Activated CD4-positive, alpha-beta T cell treated with anti-CD3 and anti-CD28 coated beads for 36 hours (primary cell): ENCODE data around the gene CAMK2N2. TPM values are rescaled to one million over a fixed set of nuclear protein-coding genes. Genes with fewer than 3 reads are reported as not detected.

ENCODE experiments used
- ATAC-seq: fragments of 200-7000 bp; cut with Tn5 transposase; one replicate; pipeline ENCODE4 v1.10.0; 2021; ENCODE audit warnings: mild to moderate bottlenecking, moderate library complexity
- CTCF ChIA-PET: fragments of 350-600 bp; sonication (Branson Sonifier 250); formaldehyde crosslinking; loops from one replicate; lab custom pipeline; 2021; ENCODE audit warnings: antibody characterized with exemption; lab: Charles Lee
- POLR2A ChIA-PET: fragments of 350-600 bp; sonication (Branson Sonifier 250); formaldehyde crosslinking; loops from one replicate; lab custom pipeline; 2021; ENCODE audit warnings: antibody characterized with exemption, inconsistent platforms; lab: Charles Lee
- DNase-seq: peaks from one replicate; pipeline ENCODE4 v3.0.0-alpha.2; 2020
- H3K27ac Mint-ChIP-seq: one replicate; pipeline ENCODE4 v1.8.0; 2021; ENCODE audit warnings: mixed read lengths
- H3K27me3 Mint-ChIP-seq: one replicate; pipeline ENCODE4 v1.8.0; 2021; ENCODE audit warnings: mixed read lengths
- H3K36me3 Mint-ChIP-seq: one replicate; pipeline ENCODE4 v1.8.0; 2021; ENCODE audit warnings: low read depth, mixed read lengths
- H3K4me1 Mint-ChIP-seq: one replicate; pipeline ENCODE4 v1.8.0; 2021; ENCODE audit warnings: mixed read lengths
- H3K4me3 Mint-ChIP-seq: one replicate; pipeline ENCODE4 v1.8.0; 2021; ENCODE audit warnings: mild to moderate bottlenecking, moderate library complexity, mixed read lengths
- H3K9me3 Mint-ChIP-seq: one replicate; pipeline ENCODE4 v1.8.0; 2021; ENCODE audit warnings: low read depth, mixed read lengths
- intact Hi-C, 2 experiments: fragments of 100-400 bp; cut with DNase I in 1 of 2; cut with micrococcal nuclease in 1 of 2; formaldehyde crosslinking; loops; one replicate each; pipeline versions ENCODE4 v1.14.2 to v1.15.1; 2022 to 2024; cut with DNase I, micrococcal nuclease
- total RNA-seq, 2 experiments: library from RNA; stranded (reverse); gene quantifications; one replicate each; pipeline ENCODE4 v1.2.3, GENCODE V29; 2021

The CAMK2N2 gene
- total RNA-seq, 2 experiments from 2014 or later, result 0.18 to 0.25 TPM

DNA sequence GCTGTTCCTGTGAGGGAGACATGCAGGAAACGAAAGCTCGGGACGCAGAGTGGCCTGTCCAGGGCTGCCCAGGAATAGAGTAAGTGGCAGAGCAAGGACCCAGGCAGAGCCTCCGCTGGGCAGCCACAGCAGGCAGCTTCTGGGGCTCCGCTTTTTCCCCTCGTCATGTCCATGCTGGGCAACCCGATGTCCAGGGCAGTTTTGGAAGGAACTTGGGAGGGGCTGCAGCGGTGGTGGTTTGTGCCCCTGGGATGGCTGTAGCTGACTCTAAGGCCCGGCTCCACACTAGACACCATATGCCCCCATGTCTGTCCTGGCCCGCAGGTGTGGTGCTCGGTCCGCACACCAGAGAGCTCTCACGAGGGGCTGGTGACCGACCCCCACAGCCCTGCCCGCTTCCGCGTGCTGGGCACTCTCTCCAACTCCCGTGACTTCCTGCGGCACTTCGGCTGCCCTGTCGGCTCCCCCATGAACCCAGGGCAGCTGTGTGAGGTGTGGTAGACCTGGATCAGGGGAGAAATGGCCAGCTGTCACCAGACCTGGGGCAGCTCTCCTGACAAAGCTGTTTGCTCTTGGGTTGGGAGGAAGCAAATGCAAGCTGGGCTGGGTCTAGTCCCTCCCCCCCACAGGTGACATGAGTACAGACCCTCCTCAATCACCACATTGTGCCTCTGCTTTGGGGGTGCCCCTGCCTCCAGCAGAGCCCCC lies 30.5 kb upstream of the CAMK2N2 start:
- Mint-ChIP-seq H3K27ac (no peak overlapping the region), H3K27me3 (peaks cover 3% of the 10 kb centered on the region), H3K4me3 (no peak overlapping the region), H3K4me1 (no peaks in the 10 kb centered on the region), H3K9me3 (no peaks in the 10 kb centered on the region), H3K36me3 (no peaks in the 10 kb centered on the region)
- intact Hi-C loops, result no loop called here
- ATAC-seq (no peak), DNase-seq (no peak)
- ChIA-PET CTCF (interaction anchor here (0.6 kb wide), 1 partner anchor 124 kb away, joined by 3 read pairs; no protein-coding TSS in a partner anchor), POLR2A (no interaction called here)

DNA sequence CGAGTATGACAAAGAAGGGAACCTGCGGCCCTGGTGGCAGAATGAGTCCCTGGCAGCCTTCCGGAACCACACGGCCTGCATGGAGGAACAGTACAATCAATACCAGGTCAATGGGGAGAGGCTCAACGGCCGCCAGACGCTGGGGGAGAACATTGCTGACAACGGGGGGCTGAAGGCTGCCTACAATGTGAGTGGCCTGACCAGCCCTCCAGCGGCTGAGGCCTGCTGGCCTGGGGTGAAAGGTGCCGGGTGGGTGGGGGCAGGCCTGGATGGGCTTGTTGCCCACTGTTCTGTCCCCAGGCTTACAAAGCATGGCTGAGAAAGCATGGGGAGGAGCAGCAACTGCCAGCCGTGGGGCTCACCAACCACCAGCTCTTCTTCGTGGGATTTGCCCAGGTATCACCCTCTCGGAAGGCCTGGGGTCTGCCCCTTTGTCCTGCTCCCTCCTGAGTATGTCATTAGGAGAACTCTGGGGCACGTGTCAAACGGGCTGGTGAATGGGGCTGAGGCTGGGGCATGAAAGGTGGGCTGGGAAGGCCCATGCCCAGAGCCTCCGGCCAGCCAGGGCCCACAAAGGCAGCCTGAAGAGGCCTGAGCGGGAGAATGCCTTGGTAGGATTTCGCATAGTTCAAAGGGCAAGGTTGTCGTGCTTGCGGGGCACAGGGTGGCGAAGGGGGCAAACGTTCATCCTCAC lies 29.8 kb upstream of the CAMK2N2 start:
- H3K27me3 Mint-ChIP-seq, result peaks cover 5% of the 10 kb centered on the region
- no peaks in the 10 kb centered on the region for H3K4me1 Mint-ChIP-seq
- no peak overlapping the region for H3K4me3 Mint-ChIP-seq
- no peaks in the 10 kb centered on the region for H3K9me3 Mint-ChIP-seq
- no peaks in the 10 kb centered on the region for H3K36me3 Mint-ChIP-seq
- no peak overlapping the region for H3K27ac Mint-ChIP-seq
- ATAC-seq (no peak), DNase-seq (no peak)
- ChIA-PET CTCF (interaction anchor here (0.6 kb wide), 1 partner anchor 123 kb away, joined by 3 read pairs; no protein-coding TSS in a partner anchor), POLR2A (no interaction called here)
- intact Hi-C loops, result no loop called here

DNA sequence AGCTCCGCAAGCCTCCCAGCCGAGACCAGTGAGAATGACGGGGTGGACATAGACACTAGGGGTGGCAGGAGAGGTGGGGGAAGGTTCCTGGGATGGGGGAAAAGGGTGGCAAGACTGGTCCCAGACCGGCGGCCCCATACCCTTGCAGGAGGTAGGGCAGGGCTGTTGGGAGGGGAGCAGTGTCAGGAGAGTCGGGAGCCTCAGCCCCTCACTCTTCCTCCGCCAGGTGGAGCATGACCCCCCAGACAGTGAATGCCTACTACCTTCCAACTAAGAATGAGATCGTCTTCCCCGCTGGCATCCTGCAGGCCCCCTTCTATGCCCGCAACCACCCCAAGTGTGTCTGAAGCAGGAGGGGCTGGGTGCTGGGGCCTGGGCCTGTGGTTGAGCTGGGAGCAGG lies 29.0 kb upstream of the CAMK2N2 start:
- no peak for DNase-seq
- ChIA-PET CTCF (interaction anchor here (0.6 to 1.2 kb wide), 2 partner anchors 37 to 44 kb away, joined by 3 to 4 read pairs; no protein-coding TSS in a partner anchor), POLR2A (no interaction called here)
- H3K9me3 Mint-ChIP-seq, result no peaks in the 10 kb centered on the region
- H3K27me3 Mint-ChIP-seq, result peaks cover 9% of the 10 kb centered on the region
- no peak overlapping the region for H3K4me3 Mint-ChIP-seq
- intact Hi-C loops, result no loop called here
- no peak for ATAC-seq
- H3K4me1 Mint-ChIP-seq, result no peaks in the 10 kb centered on the region
- H3K36me3 Mint-ChIP-seq, result no peaks in the 10 kb centered on the region
- no peak overlapping the region for H3K27ac Mint-ChIP-seq

DNA sequence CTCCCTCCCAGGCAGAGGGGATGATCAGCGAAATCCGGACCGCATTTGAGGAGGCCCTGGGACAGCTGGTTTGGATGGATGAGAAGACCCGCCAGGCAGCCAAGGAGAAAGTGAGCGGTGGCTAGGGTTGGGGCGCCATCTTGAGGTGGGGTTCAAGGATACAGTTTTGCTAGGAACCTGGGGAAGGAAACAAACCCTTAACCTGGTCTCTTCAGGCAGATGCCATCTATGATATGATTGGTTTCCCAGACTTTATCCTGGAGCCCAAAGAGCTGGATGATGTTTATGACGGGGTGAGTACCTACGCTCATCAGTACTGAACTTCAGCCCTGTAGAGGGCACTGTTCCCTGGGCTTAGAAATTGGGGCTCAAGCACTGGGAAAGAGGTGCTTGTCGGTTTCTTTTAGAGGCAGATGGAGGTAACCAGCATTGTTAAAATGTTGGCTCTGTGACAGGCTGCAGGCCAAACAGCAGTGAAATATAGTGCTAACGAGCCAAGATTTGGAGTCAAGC lies 28.1 kb upstream of the CAMK2N2 start:
- Mint-ChIP-seq H3K27ac (no peak overlapping the region), H3K4me3 (no peak overlapping the region), H3K9me3 (no peaks in the 10 kb centered on the region), H3K4me1 (no peaks in the 10 kb centered on the region), H3K27me3 (peaks cover 9% of the 10 kb centered on the region), H3K36me3 (no peaks in the 10 kb centered on the region)
- intact Hi-C loops, result loop anchor here (1.0 to 2.0 kb wide), 5 partner anchors 39 to 394 kb away; no protein-coding TSS in a partner anchor
- DNase-seq (peak; percentile 85), ATAC-seq (peak; percentile 87)
- POLR2A ChIA-PET, result no interaction called here
- CTCF ChIA-PET, result interaction anchor here (0.6 to 1.4 kb wide), 12 partner anchors 20 to 394 kb away, joined by 3 to 14 read pairs (median 4); no protein-coding TSS in a partner anchor

DNA sequence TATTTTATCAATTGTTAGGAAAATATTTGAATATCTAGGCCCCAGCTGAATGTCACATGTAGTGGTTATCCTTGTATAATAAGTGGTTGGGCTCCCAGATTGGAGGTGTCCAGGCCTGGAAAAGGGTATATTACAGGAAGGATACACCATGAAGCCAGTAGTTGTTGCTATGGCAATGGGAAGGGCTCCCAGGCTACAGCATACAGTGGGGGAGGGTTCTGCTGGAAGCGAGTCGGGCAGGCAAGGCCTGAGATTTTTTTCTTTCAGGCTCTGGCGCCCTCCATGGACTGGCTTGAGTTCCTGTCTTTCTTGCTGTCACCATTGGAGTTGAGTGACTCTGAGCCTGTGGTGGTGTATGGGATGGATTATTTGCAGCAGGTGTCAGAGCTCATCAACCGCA lies 23.3 kb upstream of the CAMK2N2 start:
- ATAC-seq (peak; percentile 77), DNase-seq (peak; percentile 61)
- Mint-ChIP-seq H3K27ac (no peak overlapping the region), H3K4me1 (no peaks in the 10 kb centered on the region), H3K27me3 (peaks cover 9% of the 10 kb centered on the region), H3K36me3 (no peaks in the 10 kb centered on the region), H3K9me3 (no peaks in the 10 kb centered on the region), H3K4me3 (no peak overlapping the region)
- intact Hi-C loops, result no loop called here
- POLR2A ChIA-PET, result interaction anchor here (0.5 to 0.7 kb wide), 2 partner anchors 37 to 58 kb away, joined by 3 read pairs; no protein-coding TSS in a partner anchor
- CTCF ChIA-PET, result interaction anchor here (0.5 to 3.4 kb wide), 3 partner anchors 30 to 387 kb away, joined by 4 to 14 read pairs (median 6); no protein-coding TSS in a partner anchor

DNA sequence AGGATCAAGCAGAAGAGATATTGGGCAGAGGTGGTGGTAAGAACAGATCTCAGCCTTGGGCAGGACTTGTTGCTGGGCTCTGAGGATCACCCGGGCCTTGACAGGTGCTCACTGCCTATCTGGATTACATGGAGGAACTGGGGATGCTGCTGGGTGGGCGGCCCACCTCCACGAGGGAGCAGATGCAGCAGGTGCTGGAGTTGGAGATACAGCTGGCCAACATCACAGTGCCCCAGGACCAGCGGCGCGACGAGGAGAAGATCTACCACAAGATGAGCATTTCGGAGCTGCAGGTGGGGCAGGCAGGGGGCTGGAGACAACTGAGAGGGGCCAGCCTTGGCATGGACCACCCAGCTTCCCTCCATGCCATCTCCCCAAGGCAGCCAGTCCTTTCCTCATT lies 22.3 kb upstream of the CAMK2N2 start:
- CTCF ChIA-PET, result interaction anchor here (2.1 to 3.4 kb wide), 2 partner anchors 57 to 386 kb away, joined by 6 to 14 read pairs; no protein-coding TSS in a partner anchor
- Mint-ChIP-seq H3K36me3 (no peaks in the 10 kb centered on the region), H3K27me3 (peaks cover 7% of the 10 kb centered on the region), H3K27ac (no peak overlapping the region), H3K4me3 (no peak overlapping the region), H3K4me1 (no peaks in the 10 kb centered on the region), H3K9me3 (no peaks in the 10 kb centered on the region)
- POLR2A ChIA-PET, result interaction anchor here (0.6 kb wide), 1 partner anchor 515 kb away, joined by 3 read pairs; no protein-coding TSS in a partner anchor
- ATAC-seq (no peak), DNase-seq (no peak)
- intact Hi-C loops, result no loop called here

DNA sequence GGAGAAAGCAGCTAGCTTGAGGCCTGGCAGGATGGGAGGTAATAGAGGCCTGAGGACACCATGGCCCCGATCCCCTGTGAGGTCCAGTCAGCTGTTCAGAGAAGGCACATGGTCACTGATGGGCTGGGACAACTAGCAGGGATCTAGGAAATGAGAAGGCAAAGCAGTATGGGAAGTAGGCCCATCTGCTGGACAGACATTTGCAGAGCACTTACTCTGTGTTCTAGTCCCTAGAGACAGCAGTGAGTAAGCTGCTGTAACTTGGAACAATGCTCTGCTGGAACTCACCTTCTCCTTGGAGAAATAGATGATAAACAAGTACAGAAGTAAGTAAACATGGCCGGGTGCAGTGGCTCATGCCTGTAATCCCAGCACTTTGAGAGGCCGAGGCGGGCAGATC lies 21.6 kb upstream of the CAMK2N2 start:
- CTCF ChIA-PET, result interaction anchor here (3.4 kb wide), 1 partner anchor 56 kb away, joined by 14 read pairs; no protein-coding TSS in a partner anchor
- Mint-ChIP-seq H3K27ac (no peak overlapping the region), H3K4me1 (no peaks in the 10 kb centered on the region), H3K4me3 (no peak overlapping the region), H3K36me3 (no peaks in the 10 kb centered on the region), H3K9me3 (no peaks in the 10 kb centered on the region), H3K27me3 (peaks cover 8% of the 10 kb centered on the region)
- no peak for DNase-seq
- intact Hi-C loops, result no loop called here
- ATAC-seq, result no peak
- POLR2A ChIA-PET, result no interaction called here

DNA sequence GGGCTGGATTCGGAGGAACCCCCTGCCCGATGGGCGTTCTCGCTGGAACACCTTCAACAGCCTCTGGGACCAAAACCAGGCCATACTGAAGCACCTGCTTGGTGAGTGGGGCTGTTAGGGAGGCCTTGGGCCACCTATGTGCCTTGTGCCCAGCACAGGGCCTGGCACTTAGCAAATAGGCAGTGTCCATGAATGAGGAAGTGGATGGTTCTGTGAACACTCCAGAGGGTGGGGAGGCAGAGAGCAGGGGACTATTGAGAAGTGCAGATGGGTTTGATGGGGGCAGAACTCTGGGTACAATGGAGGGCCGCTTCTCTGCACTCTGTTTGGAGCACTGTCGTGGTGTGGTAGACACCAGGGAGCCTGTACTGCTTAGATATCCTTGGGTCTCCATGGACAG lies 16.0 kb upstream of the CAMK2N2 start:
- Mint-ChIP-seq H3K27me3 (peaks cover 30% of the 10 kb centered on the region), H3K4me3 (no peak overlapping the region), H3K4me1 (no peaks in the 10 kb centered on the region), H3K27ac (no peak overlapping the region), H3K9me3 (no peaks in the 10 kb centered on the region), H3K36me3 (no peaks in the 10 kb centered on the region)
- ChIA-PET CTCF (no interaction called here), POLR2A (no interaction called here)
- intact Hi-C loops, result no loop called here
- no peak for ATAC-seq
- DNase-seq, result no peak

DNA sequence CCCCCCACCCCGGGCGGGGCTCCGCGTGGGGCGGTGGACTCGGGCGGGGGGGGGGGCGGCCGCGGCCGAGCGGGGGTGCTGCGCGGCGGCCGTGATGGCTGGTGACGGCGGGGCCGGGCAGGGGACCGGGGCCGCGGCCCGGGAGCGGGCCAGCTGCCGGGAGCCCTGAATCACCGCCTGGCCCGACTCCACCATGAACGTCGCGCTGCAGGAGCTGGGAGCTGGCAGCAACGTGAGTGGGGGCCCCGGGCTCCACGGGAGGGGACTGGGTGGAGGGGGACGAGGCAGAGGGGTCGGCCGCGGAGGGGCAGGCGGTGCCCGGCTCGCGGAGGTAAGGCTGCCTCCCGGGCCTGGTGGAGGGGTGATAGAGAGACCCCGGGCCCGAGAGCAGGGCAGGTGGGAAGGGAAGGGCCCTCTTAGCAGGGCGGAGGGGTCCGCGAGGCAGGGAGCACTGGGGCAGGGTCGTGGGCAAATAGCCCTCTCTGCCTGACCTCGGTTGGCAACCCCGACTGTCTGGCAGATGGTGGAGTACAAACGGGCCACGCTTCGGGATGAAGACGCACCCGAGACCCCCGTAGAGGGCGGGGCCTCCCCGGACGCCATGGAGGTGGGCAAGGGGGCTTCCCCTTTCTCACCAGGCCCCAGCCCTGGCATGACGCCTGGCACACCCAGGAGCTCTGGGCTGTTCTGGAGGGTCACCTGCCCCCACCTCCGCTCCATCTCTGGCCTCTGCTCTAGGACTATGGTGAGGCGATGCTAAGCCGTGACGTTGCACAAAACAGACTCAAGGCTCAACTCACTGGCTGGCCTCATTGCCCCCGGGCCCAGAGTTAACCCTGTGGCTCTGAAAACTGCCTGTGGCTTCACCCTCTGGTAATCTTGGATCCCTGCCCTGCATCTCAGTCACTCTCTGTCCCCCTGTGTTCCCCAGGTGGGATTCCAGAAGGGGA lies 14.9 kb upstream of the CAMK2N2 start, which contains the start of gene ECE2:
ECE2 (plus strand) TSS at position 62 of the 950 bp plus-strand sequence; CDS start at position 194, 132 bp downstream.
- no peak for DNase-seq
- no peaks in the 10 kb centered on the region for H3K9me3 Mint-ChIP-seq
- no peaks in the 10 kb centered on the region for H3K4me1 Mint-ChIP-seq
- no peak for ATAC-seq
- CTCF ChIA-PET, result interaction anchor here (0.7 kb wide), 1 partner anchor 18 kb away, joined by 3 read pairs; no protein-coding TSS in a partner anchor
- no peaks in the 10 kb centered on the region for H3K36me3 Mint-ChIP-seq
- intact Hi-C loops, result no loop called here
- no peak within 1 kb of the TSS for H3K27ac Mint-ChIP-seq
- POLR2A ChIA-PET, result no interaction called here
- peaks cover 30% of the 10 kb centered on the region for H3K27me3 Mint-ChIP-seq
- no peak within 1 kb of the TSS for H3K4me3 Mint-ChIP-seq

DNA sequence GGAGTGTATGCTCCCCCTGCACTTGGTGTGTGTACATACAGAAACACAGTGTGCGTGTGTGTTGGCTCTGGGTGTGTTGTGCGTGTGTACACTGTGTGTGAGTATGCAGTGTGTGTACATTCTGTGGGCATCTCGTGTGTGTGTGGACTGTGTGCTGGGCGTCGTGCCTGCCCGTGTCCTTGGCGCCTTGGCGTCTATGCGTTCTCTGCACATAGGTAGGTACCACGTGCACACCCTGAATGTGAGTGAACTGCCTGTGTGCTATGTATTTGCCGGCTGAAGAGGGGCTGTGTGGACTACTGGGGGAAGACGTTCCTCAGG lies 14.0 kb upstream of the CAMK2N2 start:
- no peaks in the 10 kb centered on the region for H3K9me3 Mint-ChIP-seq
- CTCF ChIA-PET, result no interaction called here

More for the DNA sequence above, 14.0 kb upstream of the CAMK2N2 start:
- DNase-seq (no peak), ATAC-seq (no peak)
- H3K4me1 Mint-ChIP-seq, result no peaks in the 10 kb centered on the region
- H3K36me3 Mint-ChIP-seq, result no peaks in the 10 kb centered on the region
- H3K27me3 Mint-ChIP-seq, result peaks cover 30% of the 10 kb centered on the region
- no peak overlapping the region for H3K4me3 Mint-ChIP-seq
- intact Hi-C loops, result no loop called here
- no peak overlapping the region for H3K27ac Mint-ChIP-seq
- POLR2A ChIA-PET, result no interaction called here
